NCI-H2196 treated with DMSO at 0.1 percent for 48 hours (cell line): ENCODE data around the gene DERL3.

ENCODE experiments used
- DNase-seq: peaks from one replicate; lab custom pipeline; 2025; ENCODE audit not compliant: unreplicated experiment; lab: John Stamatoyannopoulos, UW

DERL3 gene

DNA sequence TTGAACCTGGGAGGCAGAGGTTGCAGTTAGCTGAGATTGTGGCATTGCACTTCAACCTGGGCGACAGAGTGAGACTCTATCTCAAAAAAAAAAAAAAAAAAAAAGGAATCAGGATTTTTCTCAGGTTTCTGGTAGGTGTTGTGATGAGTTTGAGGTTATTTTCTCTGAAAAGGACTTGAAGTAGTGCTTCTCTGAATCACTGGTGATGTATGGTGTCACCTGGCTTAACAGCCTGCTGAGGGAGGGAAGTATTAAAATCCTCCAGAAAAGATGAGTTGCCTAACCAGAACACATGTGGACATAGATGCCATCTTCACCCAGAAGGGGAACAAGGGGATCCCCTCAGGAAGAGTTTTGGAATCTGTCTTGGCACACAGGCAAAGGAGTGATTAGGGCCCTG, 32.0 kb downstream of the DERL3 start:
- DNase-seq, result no peak

DNA sequence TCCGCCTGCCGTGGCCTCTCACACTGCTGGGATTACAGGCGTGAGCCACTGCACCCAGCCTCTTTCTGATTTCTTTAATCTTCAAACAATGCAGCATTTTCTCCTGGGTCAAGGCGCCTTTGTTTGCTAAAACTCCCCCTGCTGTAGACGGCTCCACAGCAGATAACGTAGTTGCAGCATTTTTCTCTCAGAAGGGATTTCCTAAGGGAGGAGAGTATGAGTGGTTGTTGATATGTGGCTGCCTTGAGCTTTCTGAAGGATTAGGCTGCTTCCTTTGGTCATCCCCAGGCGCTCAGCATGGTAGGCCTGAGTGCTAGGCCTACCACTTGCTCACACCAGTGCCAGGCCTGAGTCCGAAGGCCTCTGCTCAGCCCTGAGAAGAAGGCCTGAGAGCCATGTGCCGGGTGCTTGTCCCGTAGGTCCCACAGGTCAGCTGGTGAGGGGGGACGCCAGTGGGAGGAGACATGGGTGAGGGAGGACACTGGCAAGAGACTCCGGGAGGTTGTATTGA, 34.0 kb downstream of the DERL3 start:
- DNase-seq, result no peak

DNA sequence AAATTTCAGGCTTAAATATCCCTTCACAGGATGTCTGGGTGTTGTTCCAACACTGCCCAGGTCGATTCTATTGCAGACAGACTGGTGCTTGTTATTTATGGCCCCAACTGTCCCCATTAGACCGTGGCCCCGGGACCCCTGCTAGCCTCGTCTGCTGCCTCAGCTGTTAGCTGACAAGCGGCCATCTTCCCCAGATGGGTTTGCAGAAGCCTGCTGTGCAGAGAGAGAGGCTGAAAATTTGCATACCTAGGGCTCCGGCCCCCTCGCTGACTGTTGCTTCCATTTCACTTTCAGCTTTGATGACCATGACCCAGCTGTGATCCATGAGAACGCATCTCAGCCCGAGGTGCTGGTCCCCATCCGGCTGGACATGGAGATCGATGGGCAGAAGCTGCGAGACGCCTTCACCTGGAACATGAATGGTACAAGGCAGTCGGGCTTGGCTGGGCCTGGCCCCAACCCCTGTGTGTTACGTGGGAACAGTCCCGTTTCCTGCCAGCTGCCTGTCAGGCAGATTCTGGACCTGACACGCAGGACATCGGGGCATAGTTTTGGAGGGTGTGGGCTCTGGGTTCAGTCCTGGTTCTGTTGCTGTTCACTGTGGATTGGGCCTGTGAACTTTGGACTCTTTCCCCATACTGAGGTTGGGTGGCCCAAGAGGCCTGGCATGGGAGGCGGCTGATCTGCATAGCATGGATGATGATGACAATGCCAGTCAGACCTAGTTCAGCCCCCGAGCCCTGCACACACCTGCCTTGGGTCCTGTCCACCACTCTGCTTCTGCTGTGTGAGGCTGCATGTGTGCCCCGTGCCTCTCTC, 35.6 kb downstream of the DERL3 start:
- DNase-seq, result no peak

DNA sequence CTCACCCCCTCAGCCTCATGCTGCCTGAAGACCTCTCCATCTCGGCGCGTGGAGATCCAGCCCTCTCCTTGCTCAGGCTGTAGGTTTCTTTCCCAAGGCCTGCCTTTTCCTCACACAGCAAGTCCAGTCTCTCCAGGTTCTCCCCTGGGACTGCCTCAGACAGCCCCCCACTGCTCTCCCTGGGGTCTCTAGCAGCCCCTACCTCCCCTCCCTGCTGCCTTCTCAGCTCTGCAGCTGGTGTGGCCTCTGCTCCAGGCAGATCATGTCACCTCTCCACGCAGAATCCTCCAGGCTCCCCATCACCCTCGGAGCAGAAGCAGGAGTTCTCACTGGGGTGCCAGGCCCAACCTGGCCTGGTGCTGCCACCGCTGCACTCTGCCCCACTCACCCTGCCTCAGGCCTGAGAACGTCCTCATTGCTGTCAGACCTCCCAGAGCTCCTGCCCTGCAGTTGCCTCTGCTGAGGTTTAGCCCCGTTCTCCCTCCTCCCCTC, 36.9 kb downstream of the DERL3 start:
- DNase-seq, result no peak

DNA sequence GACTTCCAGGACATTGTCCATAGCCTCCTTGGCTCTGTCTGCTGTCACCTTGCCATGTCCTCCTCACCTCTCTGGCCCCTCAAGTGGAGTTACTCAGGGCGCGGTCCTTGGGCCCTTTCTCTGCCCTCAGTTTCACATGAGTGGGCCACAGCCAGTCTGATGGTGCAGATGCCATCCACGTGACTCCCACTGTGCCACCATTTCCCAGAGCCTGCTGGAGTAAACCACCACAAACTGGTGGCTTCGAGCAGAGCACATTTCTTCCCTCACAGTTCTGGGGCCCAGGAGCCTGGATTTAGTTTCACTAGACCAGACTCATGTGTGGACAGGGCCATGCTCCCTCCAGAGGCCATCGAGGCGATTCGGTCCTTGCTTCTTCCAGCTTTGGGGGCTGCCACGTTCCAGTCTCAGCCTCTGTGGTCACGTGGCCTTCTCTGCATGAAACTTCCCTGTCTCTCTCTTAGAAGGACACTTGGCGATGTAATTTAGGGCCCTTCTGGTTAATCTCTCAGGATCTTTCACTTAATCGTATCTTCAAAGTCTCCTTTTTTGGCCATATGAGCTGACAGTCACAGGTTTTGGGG, 37.5 kb downstream of the DERL3 start:
- DNase-seq, result no peak

DNA sequence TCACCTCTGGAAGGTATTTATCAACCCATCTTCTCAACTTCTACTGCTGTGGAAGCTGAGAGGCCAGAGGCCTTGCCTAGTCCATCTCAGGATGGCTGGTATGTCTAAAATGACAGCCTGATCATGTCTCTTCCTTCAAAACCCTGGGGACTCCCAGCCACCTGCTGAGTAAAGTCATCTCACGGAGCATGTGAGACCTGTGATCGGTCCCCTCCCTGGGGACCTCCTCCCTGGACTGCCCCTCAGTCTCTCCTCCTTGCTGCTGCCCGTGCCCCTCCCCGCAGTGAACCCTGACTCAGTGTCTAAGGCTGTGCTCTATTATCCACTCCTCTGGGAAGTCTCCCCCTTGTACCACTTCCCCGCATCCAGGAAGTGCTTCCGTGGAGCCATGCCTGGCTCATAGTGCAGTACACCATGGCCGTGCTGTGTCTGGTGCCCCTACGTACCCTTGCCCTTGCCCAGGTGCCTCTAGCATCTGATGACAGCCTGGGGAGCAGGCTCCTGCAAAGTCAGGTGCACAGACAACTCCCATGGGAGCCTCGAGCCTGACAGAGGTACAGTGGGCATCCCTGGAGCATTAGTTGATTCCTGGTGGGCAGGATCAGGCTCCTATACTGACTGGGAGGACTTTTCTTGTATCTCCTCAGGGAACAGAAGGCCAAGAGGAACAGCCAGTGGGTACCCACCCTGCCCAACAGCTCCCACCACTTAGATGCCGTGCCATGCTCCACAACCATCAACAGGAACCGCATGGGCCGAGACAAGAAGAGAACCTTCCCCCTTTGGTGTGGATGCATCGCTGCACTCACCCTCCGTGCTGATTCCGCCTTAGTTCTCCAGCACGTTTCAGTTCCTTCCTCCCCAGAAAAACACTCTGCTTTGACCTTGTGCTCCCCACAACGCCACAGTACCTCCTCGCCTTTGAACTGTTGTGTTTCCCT, 38.2 kb downstream of the DERL3 start:
- DNase-seq, result no peak

DNA sequence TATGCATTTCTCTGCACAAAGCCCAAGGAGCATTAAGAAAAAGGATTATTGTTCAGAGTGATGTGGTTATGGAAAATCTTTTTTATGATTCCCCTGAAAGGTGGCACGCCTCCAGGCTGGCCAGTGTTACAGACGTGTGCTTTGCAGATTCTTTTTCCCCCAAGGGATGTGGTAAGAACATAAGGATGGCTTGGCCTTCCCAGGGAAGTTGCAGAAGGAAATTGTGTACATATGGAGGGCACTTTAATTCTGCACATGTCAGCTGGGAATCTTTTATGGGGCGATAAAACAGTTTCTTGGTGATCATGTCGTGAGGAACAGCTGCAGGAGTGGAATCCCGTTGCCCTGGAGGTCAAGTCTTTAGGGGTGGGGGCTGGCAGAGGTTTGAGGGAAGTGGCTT, 42.3 kb downstream of the DERL3 start:
- DNase-seq, result no peak

DNA sequence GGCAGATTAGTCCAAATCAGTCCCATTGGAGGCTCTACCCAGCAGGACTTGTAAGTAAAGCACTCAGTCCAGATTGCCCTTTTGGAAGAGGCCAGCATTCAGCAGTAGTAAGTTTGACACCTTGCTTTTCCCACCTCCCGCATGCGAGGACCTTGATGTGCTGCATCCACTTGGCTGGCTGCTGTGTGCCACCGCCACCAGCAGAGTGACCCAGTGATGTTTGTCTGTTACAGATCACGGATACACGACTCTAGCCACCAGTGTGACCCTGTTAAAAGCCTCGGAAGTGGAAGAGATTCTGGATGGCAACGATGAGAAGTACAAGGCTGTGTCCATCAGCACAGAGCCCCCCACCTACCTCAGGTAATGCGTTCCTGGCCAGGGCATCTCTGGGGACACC, 45.5 kb downstream of the DERL3 start:
- no peak for DNase-seq

DNA sequence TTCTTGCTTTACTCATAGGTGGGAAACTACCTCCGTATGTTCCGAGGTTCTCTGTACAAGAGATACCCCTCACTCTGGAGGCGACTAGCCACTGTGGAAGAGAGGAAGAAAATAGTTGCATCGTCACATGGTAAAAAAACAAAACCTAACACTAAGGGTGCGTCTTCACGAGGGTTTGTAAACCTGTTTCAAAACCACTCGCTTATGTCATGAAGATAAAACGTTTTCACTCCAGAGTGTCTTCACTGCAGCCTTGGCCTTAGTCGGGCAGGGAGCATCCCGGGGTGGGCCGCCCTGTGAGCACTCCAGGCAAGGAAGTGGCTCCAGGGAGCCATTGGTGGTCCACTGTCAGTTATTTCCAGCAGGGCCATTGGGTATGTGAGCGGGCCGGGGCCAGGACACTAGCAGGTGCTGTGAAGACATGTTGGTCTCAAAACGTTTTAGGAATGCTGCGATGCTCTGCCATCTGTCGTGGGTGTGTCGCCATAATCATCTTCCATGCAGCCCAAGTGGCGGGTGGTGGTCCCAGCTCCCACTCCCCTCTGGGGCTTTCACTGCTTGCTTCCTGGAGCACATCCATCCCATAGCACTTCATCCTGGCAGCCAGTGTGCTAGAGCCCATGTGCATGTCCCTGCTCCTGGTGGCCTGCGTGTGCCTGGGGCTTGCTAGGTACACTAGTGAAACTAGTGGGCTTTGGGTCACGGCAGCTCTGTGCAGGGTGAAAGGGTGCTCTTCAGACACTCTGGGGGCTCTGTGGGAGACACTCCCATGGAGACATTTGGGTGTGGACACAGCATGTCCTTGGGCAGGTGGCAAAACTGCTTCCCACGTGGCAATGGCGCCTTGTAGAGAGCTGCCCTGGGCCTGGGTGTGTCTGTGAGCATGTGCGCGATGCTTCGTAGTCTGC, 46.8 kb downstream of the DERL3 start:
- no peak for DNase-seq

DNA sequence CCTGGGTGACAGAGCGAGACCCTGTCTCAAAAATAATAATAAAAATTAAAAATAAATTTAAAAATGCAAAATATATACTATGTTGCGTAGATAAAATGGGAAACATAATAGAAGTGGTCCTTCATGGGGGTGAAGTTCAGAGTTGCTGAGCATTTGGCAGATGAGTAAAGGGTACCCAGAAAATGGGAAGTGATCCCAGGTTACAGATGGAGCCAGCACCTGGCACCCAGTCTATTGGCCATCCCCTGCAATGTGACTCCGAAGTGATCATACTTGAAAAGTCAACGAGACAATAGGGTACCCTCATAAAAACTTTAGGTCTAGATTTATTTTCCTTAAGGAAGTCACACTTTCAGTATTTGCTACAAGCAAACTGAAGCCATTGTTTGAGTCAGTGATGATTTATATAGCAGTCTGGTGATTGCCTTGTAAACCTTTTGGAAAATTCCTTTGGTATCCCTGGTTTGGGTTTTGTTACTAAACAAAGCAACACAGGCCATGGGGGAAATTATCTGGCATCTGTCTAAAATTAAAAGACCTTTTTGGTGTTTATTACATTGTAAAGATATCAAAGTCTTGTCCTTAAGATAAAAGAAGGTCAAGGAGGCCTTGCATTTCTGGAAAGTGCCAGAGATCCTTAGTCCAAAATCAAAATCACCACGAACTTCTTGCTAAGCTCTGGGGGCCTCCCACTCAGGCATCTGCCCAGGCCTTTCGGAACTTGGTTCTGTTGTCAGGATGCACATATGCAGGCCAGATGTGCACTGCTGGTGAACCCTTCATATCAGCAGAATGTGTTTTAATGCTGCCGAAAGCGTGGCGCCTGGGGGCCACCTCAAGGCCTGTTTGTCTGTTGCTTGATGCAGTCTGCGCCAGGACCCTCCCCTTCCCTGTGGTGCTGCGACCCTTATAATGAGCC, 47.7 kb downstream of the DERL3 start:
- no peak for DNase-seq

DNA sequence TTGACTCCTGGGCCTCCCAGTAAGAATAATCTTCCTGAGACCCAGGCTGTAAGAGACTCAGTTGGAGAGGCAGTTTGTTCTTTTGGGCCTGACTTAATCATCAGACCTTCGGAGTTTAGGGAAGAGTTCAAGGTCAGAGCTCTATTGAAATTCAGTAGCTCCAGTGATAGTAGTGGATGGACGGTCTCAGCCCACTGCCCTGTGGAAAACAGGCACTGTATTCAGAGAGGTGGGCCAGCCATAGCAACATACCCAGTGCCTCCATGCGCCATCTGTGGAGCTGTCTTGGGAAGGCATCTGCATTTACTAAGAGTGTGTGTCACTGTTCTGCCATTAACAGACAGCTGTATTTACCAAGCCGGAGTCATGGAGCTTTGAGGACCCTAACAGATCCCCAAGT, 49.2 kb downstream of the DERL3 start:
- no peak for DNase-seq

DNA sequence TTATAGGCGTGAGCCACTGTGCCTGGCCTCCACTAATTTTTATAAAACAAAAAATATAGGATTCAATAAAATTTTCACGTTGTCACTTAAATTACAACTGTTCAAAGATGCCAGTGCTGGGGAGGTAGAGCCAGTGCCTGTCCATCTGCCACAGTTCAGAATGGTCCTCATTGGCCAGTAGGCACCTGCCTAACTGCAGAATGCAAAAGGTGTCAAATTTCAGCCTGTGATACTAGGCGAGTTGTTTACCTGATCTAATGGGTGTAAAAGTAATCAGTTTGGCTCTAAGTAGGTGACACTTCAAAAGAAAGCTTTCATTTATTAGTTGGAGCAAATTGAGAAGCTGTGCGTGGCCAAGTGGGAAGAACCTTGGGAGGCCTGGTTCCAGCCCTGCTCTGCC, 49.7 kb downstream of the DERL3 start:
- DNase-seq, result no peak

DNA sequence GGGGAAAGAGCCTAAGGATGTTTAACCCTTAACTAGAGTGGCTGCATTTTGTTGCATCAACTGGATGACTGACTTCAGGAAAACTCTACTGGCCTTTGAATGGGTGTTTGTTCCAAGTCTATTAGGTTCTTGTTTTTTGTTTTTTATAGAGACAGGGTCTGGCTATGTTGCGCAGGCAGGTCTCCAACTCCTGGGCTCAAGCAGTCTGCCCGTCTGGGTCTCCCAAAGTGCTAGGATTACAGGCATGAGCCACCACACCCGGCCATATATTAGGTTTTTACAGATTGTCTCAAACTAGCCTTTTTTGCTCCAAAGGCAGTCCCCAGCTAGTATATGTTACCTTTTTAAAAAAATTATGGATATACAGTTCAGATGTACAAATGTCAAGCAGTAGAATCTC, 50.9 kb downstream of the DERL3 start:
- DNase-seq, result no peak

DNA sequence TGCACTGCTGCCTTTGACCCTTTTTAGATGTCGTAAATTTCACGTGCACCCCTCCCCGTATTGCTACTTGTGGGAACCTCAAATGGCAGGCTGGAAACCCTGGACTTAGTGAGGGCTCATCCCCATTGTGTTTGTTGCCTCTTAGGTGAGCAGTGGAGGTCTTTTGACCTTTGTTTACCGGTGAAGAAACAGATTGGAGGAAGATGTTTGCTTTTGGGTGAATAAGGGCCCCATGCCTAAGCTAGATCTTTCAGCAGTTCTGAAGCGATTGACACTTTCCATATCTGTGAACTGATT, 51.3 kb downstream of the DERL3 start:
- no peak for DNase-seq

DNA sequence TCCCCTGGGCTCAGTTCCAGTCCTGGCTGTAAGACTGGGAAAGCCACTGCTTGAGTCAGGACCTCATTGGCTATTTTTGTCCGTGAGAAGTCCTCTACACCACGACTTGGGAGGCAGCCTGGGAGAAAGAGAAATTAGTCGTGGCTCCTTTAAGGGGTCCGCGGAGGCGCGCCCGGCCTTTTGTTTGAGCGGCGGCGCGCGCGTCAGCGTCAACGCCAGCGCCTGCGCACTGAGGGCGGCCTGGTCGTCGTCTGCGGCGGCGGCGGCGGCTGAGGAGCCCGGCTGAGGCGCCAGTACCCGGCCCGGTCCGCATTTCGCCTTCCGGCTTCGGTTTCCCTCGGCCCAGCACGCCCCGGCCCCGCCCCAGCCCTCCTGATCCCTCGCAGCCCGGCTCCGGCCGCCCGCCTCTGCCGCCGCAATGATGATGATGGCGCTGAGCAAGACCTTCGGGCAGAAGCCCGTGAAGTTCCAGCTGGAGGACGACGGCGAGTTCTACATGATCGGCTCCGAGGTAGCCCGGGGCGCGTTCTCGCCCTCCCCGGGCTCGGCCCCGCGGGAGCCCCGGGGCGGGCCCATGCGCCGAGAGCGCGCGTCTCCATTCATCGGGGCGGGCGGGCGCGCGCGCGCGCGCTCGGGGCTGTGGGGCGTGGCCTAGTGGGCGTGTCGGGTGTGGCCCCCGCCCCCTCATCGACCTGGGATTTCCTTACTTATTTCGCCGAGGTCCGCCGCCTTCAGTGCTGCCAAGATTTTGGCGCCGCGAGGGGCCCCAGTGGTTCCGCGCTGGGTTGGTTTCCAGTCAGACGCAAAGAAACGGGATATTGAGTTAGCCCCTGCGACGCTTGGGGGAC, 51.8 kb downstream of the DERL3 start, which contains the start of gene SMARCB1:
Gene SMARCB1, plus strand, starts transcription at position 215 of the 848 bp plus-strand sequence. Its CDS starts 204 bp downstream, at position 419.
- peak; percentile 51 for DNase-seq

DNA sequence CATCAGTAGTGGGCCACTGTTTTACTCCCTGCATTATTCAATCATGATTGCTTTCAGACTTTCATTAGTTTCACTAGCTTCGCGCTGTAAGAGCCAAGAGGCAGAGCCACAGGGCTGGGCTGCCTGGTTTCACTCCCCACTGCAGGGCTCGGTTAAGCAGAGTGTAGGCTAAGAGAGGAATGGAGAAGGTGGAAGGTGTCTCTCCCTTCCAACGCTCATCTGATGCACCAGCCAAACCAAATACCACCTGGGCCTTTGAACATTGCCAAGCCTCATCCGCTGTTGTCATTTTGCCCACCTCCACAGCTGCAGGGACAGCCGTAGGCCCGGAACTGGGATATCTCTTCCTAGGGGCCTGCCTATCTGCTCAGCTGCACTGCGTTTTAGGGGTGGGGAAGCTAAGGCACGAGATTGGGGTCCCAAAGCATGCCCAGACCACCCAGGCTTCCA, 52.5 kb downstream of the DERL3 start:
- no peak for DNase-seq
